Adrenal gland (tissue), 12 donors: Measurements from ENCODE around the gene SDK1. TPM values are rescaled to one million over a fixed set of nuclear protein-coding genes. Genes with fewer than 3 reads are reported as not detected.

Experiments used
- DNase-seq, 7 donors: peaks; one replicate each; pipeline ENCODE4 v3.0.0-alpha.2; 2019 to 2020
- H3K27ac ChIP-seq, 5 donors: fragments of 200-600 bp; sonication (generic) in 4 of 5; 1 replicate in 3 of 5; 2 replicates in 2 of 5; pipeline versions ENCODE4 v1.5.1 to v1.8.0; 2016 to 2020; ENCODE audit warnings: mild to moderate bottlenecking in 1 of 5
- H3K27me3 ChIP-seq: fragments of 200-600 bp; 2 replicates; pipeline ENCODE4 v1.8.0; 2021
- H3K36me3 ChIP-seq, 2 donors: fragments of 200-600 bp; replicated peaks in 1 of 2; 1 replicate in 1 of 2; 2 replicates in 1 of 2; pipeline versions ENCODE4 v1.5.1 to v1.8.0; 2018 to 2022
- H3K4me1 ChIP-seq, 2 donors: fragments of 200-600 bp; replicated peaks in 1 of 2; 1 replicate in 1 of 2; 2 replicates in 1 of 2; pipeline versions ENCODE4 v1.5.1 to v1.8.0; 2018 to 2021
- H3K4me3 ChIP-seq, 4 donors: fragments of 200-600 bp; sonication (generic) in 3 of 4; one replicate each; pipeline ENCODE4 v1.5.1; 2016 to 2018
- H3K9me3 ChIP-seq, 3 donors: fragments of 200-600 bp; sonication (generic) in 1 of 3; replicated peaks in 1 of 3; 1 replicate in 2 of 3; 2 replicates in 1 of 3; pipeline versions ENCODE4 v1.5.1 to v1.8.0; 2016 to 2021
- POLR2A ChIP-seq, 2 donors: fragments of 450-650 bp; IDR thresholded peaks; one replicate each; pipeline ENCODE4 v1.6.1; 2017; ENCODE audit warnings: antibody characterized with exemption in 2 of 2, mild to moderate bottlenecking in 2 of 2, moderate library complexity in 1 of 2
- WGBS, 4 donors: extraction: QIAGEN DNeasy Blood & Tissue Kit in 2 of 4; methylation state at CpG; one replicate each; pipeline versions ENCODE4 v1.1.5 to v1.1.7; 2013 to 2017; 5-methylcytosine and 5-hydroxymethylcytosine counted together
- intact Hi-C, 2 donors: fragments of 100-400 bp; cut with DNase I; formaldehyde crosslinking; loops; one replicate each; pipeline versions ENCODE4 v1.14.1 to v1.15.0; 2022 to 2023
- polyA plus RNA-seq, 3 donors: library from polyadenylated mRNA; stranded (reverse); fragments of 200-250 nt in 2 of 3; fragments of 350-450 nt in 1 of 3; fragmentation: Illumina TruSeq in 1 of 3; extraction: RNeasy Lipid Tissue Mini Kit (QIAGEN cat#74804) in 1 of 3; gene quantifications; one replicate each; pipeline ENCODE4 v1.2.3, GENCODE V29; 2013 to 2014
- total RNA-seq, 9 donors: library from RNA; depleted of rRNA in 4 of 9; stranded (reverse); fragments of >200 nt in 4 of 9; fragments of 120-200 nt in 1 of 9; fragmentation: NEBNext Ultra II Directional in 1 of 9; extraction: Animal tissue kit (Norgen Biotek cat#: 25700) in 1 of 9; gene quantifications; one replicate each; pipeline versions ENCODE4 v1.1.0 to v1.2.4, GENCODE V29; 2013 to 2023
- TF ChIP-seq, protein P1 (sequence below), 6 experiments: fragments of 450-650 bp in 4 of 6; fragments of 200-600 bp in 2 of 6; sonication (generic) in 1 of 6; IDR thresholded peaks; 1 replicate in 5 of 6; 2 replicates in 1 of 6; pipeline versions ENCODE4 v1.5.1 to v1.8.0; 2016 to 2021; ENCODE audit warnings: antibody characterized with exemption in 6 of 6, mild to moderate bottlenecking in 2 of 6, moderate library complexity in 1 of 6
- donor health status: healthy with polysubstance abuse.
- donor health status: Bipolar disorder and iron deficiency.
- donor health status: DM: yes; HTN: yes; CAD: no.
- donor health status: DM: no; HTN: no; CAD: no.
- donor health status: DM: no; HTN: no; CAD: no.
- donor health status: DM: yes; HTN: yes; CAD: no.

SDK1 gene
- total and polyA plus RNA-seq, 12 donors = 0.50 to 3.6 (median 1.5) TPM

DNA sequence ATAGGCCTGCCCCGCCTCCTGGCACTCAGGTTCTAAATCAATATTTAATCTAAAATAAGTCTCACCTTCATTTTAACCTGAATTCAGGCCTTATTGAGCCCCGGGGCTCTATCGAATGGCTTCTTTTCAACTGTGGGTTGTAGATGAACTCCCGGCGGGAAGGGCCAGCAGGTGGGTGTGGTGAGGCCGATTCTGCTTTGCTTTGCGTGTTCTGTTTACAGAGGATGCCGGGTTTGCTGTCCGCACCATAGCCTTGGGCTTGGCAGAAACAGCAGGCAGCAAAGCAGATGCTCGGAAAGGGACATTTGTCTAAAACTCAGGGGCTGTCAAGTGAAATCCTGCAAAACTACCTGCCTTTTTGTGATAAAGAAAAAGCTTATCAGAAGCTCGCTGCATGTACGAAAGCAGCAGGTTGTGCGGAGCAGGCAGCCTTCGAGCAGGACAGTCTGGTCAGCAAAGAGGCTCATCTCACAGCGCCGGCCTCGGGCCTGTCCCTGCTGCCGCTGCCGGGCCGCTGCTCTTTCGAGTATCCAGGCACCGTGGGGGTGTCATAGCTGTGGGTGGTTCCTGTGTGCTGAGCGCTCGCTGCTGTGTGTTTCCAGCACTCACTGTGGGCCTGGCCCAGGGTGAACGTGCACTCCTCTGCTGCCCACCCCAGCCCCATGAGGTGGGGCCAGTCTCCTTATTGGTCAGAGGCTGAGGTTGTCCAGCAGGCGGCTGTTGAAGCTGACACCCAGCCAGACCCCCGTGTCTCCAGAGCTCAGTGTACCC, 946.2 kb downstream of the SDK1 start:
- Histone ChIP-seq H3K36me3 (no peaks in the 10 kb centered on the region), H3K9me3 (no peaks in the 10 kb centered on the region), H3K27ac (no peak overlapping the region), H3K4me3 (no peak overlapping the region), H3K4me1 (no peaks in the 10 kb centered on the region), H3K27me3 (no peaks in the 10 kb centered on the region)
- DNase-seq = peak in 1 of 7 donors; percentile 54
- intact Hi-C loops = no loop called here
- WGBS, 4 donors = 73 to 90% (median 76%) methylated on average over 10 to 27 of the region's 27 CpGs
- TF ChIP-seq, protein P1, sequence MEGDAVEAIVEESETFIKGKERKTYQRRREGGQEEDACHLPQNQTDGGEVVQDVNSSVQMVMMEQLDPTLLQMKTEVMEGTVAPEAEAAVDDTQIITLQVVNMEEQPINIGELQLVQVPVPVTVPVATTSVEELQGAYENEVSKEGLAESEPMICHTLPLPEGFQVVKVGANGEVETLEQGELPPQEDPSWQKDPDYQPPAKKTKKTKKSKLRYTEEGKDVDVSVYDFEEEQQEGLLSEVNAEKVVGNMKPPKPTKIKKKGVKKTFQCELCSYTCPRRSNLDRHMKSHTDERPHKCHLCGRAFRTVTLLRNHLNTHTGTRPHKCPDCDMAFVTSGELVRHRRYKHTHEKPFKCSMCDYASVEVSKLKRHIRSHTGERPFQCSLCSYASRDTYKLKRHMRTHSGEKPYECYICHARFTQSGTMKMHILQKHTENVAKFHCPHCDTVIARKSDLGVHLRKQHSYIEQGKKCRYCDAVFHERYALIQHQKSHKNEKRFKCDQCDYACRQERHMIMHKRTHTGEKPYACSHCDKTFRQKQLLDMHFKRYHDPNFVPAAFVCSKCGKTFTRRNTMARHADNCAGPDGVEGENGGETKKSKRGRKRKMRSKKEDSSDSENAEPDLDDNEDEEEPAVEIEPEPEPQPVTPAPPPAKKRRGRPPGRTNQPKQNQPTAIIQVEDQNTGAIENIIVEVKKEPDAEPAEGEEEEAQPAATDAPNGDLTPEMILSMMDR (IDR thresholded peaks at IDR 0.05) = no peak
- TF ChIP-seq POLR2A (IDR thresholded peaks at IDR 0.05) = no peak

DNA sequence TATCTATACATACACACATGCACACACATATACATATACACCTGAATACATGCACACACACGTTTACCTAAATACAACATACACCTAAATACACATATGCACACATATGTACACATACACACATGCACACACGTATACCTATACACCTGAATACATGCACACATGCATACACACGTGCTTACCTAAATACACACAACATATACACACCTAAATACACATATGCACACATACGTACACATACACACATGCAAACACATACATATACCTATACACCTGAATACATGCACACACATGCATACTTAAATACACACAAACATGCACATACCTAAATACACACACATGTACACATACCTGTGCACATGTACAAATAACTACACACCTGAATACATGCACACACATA, 947.2 kb downstream of the SDK1 start:
- no peaks in the 10 kb centered on the region for H3K27me3 ChIP-seq
- no peaks in the 10 kb centered on the region for H3K4me1 ChIP-seq
- 70 to 81% (median 79%) methylated on average over 4 of the region's 4 CpGs for WGBS, 4 donors
- H3K36me3 ChIP-seq = no peaks in the 10 kb centered on the region
- no peak overlapping the region for H3K4me3 ChIP-seq
- intact Hi-C loops = no loop called here
- DNase-seq = no peak
- no peaks in the 10 kb centered on the region for H3K9me3 ChIP-seq
- no peak overlapping the region for H3K27ac ChIP-seq
- TF ChIP-seq POLR2A (IDR thresholded peaks at IDR 0.05) = no peak
- TF ChIP-seq, protein P1 (IDR thresholded peaks at IDR 0.05) = no peak

DNA sequence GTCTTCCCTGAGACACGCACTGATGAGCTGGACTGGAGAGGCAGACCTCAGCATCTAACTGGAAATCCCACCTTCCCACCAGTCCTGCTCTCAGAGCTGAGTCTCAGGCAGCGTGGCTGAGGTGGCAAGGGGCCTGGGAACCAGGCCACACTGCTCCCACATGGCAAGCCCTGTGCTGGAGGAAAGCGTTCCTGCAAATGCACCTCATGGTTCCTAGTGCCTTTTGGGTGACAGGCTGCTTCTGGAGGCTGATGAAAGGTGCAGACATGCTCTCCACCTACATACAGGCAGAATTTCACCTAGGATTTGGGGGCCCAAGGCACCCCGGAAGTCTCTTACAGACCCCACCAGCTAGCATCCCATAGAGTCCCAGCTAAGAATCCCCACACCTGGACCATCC, 948.2 kb downstream of the SDK1 start:
- no peaks in the 10 kb centered on the region for H3K4me1 ChIP-seq
- DNase-seq = no peak
- no peaks in the 10 kb centered on the region for H3K9me3 ChIP-seq
- H3K36me3 ChIP-seq = no peaks in the 10 kb centered on the region
- no peak overlapping the region for H3K27ac ChIP-seq
- no peaks in the 10 kb centered on the region for H3K27me3 ChIP-seq
- intact Hi-C loops = no loop called here
- no peak overlapping the region for H3K4me3 ChIP-seq
- WGBS, 4 donors = 58 to 83% (median 74%) methylated on average over 1 to 4 of the region's 4 CpGs
- TF ChIP-seq POLR2A (IDR thresholded peaks at IDR 0.05) = no peak
- TF ChIP-seq, protein P1 (IDR thresholded peaks at IDR 0.05) = no peak

DNA sequence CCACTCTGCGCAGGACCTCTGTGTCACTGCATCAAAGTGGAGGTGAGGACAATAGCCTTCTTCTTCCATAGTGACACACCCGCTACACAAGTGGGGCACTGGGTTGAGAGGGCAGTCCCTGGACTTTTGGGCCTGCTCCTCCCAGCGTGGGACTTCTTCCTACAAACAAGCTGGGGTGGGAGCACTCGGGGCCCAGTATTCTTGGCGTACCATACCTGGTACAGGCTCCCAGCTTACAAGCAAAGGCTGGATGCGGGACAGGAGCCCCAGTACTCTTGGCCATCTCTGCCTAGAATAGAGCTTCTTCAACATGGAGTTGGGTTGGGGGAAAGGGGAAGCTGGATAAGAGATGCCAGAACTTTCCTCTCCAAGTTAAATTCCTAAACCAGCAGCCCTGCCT, 954.3 kb downstream of the SDK1 start:
- DNase-seq = no peak
- Histone ChIP-seq H3K36me3 (no peaks in the 10 kb centered on the region), H3K9me3 (no peaks in the 10 kb centered on the region), H3K4me3 (no peak overlapping the region), H3K27ac (no peak overlapping the region), H3K4me1 (no peaks in the 10 kb centered on the region), H3K27me3 (no peaks in the 10 kb centered on the region)
- TF ChIP-seq, protein P1 (IDR thresholded peaks at IDR 0.05) = no peak
- TF ChIP-seq POLR2A (IDR thresholded peaks at IDR 0.05) = no peak
- WGBS, 4 donors = 87 to 92% (median 91%) methylated on average over 5 to 6 of the region's 6 CpGs
- intact Hi-C loops = no loop called here
